ENCODE measurements around the gene DNMT3B. TPM values are rescaled to one million over a fixed set of nuclear protein-coding genes. Genes with fewer than 3 reads are reported as not detected.

DNMT3B gene
- total and polyA plus RNA-seq, 2 donors (not counting 1 experiment from before 2014, with no cell fraction given) = 0.15 to 0.47 TPM

GRCh38 chr20:32804022-32804715, 42.0 kb downstream of the DNMT3B start:
- Histone ChIP-seq H3K9ac (ENCODE audit: low read length) (no peak overlapping the region), H3K36me3 (replicated peaks in 1 of 2; ENCODE audit: control extremely low read depth in 1 of 2, control insufficient read depth in 1 of 2, extremely low read depth in 1 of 2, insufficient read depth in 2 of 2, low read length in 1 of 2) (no peaks in the 10 kb centered on the region), H4K20me1 (ENCODE audit: control insufficient read depth, insufficient read depth, low read length, poor library complexity, severe bottlenecking) (no peaks in the 10 kb centered on the region), H3K79me2 (ENCODE audit: control insufficient read depth, insufficient read depth, low read length) (no peaks in the 10 kb centered on the region), H3K4me2 (replicated peaks; ENCODE audit: low read depth, low read length, poor library complexity, severe bottlenecking) (no peak overlapping the region), H2AFZ (ENCODE audit: insufficient read depth, low read depth, low read length, poor library complexity, severe bottlenecking) (no peak overlapping the region), H3K27ac (ENCODE audit: low read length in 2 of 2) (no peak overlapping the region), H3K27me3 (replicated peaks in 1 of 4; ENCODE audit: control extremely low read depth in 1 of 4, control insufficient read depth in 3 of 4, insufficient read depth in 4 of 4, low read length in 3 of 4) (no peaks in the 10 kb centered on the region), H3K4me3 (ENCODE audit: control extremely low read depth in 1 of 5, extremely low read depth in 1 of 5, insufficient read depth in 1 of 5, low read depth in 2 of 5, low read length in 4 of 5) (no peak overlapping the region), H3K4me1 (ENCODE audit: control insufficient read depth in 2 of 2, insufficient read depth in 2 of 2, low read length in 2 of 2) (no peaks in the 10 kb centered on the region), H3K9me3 (ENCODE audit: control extremely low read depth in 1 of 3, control insufficient read depth in 2 of 3, insufficient read depth in 1 of 3, low read length in 2 of 3) (no peaks in the 10 kb centered on the region)
- POLR2A ChIA-PET = no interaction called here
- Mint-ChIP-seq H3K27ac (no peak overlapping the region), H3K27me3 (no peaks in the 10 kb centered on the region), H3K4me1 (no peaks in the 10 kb centered on the region), H3K9me3 (ENCODE audit: insufficient read depth) (no peaks in the 10 kb centered on the region), H3K4me3 (no peak overlapping the region)
- no peak for ATAC-seq (ENCODE audit: low read depth)
- CTCF ChIA-PET = no interaction called here
- no peak for DNase-seq
- intact Hi-C loops (cut with micrococcal nuclease) = no loop called here
- TF ChIP-seq EZH2 (IDR thresholded peaks at IDR 0.05; ENCODE audit: borderline replicate concordance, insufficient read depth, low read depth, low read length, poor library complexity, severe bottlenecking) (no peak), CTCF (IDR thresholded peaks at IDR 0.05) (no peak)
- WGBS (ENCODE audit: insufficient coverage) = 97% methylated on average over 6 of the region's 8 CpGs

GRCh38 chr20:32804817-32805216, 42.6 kb downstream of the DNMT3B start:
- H3K9me3 ChIP-seq (ENCODE audit: control extremely low read depth in 1 of 3, control insufficient read depth in 2 of 3, insufficient read depth in 1 of 3, low read length in 2 of 3) = no peaks in the 10 kb centered on the region
- no peak overlapping the region for H3K9ac ChIP-seq (ENCODE audit: low read length)
- no peak for TF ChIP-seq CTCF (IDR thresholded peaks at IDR 0.05)
- TF ChIP-seq EZH2 (IDR thresholded peaks at IDR 0.05; ENCODE audit: borderline replicate concordance, insufficient read depth, low read depth, low read length, poor library complexity, severe bottlenecking) = no peak
- no peak overlapping the region for H3K4me2 ChIP-seq (replicated peaks; ENCODE audit: low read depth, low read length, poor library complexity, severe bottlenecking)
- no peaks in the 10 kb centered on the region for H3K36me3 ChIP-seq (replicated peaks in 1 of 2; ENCODE audit: control extremely low read depth in 1 of 2, control insufficient read depth in 1 of 2, extremely low read depth in 1 of 2, insufficient read depth in 2 of 2, low read length in 1 of 2)
- no peak for DNase-seq
- no peaks in the 10 kb centered on the region for H4K20me1 ChIP-seq (ENCODE audit: control insufficient read depth, insufficient read depth, low read length, poor library complexity, severe bottlenecking)
- 82% methylated on average over 1 of the region's 3 CpGs for WGBS (ENCODE audit: insufficient coverage)
- Mint-ChIP-seq H3K27ac (no peak overlapping the region), H3K27me3 (no peaks in the 10 kb centered on the region), H3K4me3 (no peak overlapping the region), H3K9me3 (ENCODE audit: insufficient read depth) (no peaks in the 10 kb centered on the region), H3K4me1 (no peaks in the 10 kb centered on the region)
- no peaks in the 10 kb centered on the region for H3K27me3 ChIP-seq (replicated peaks in 1 of 4; ENCODE audit: control extremely low read depth in 1 of 4, control insufficient read depth in 3 of 4, insufficient read depth in 4 of 4, low read length in 3 of 4)
- no peak overlapping the region for H3K27ac ChIP-seq (ENCODE audit: low read length in 2 of 2)
- H3K4me1 ChIP-seq (ENCODE audit: control insufficient read depth in 2 of 2, insufficient read depth in 2 of 2, low read length in 2 of 2) = no peaks in the 10 kb centered on the region
- H2AFZ ChIP-seq (ENCODE audit: insufficient read depth, low read depth, low read length, poor library complexity, severe bottlenecking) = no peak overlapping the region
- POLR2A ChIA-PET = no interaction called here
- no peak overlapping the region for H3K4me3 ChIP-seq (ENCODE audit: control extremely low read depth in 1 of 5, extremely low read depth in 1 of 5, insufficient read depth in 1 of 5, low read depth in 2 of 5, low read length in 4 of 5)
- H3K79me2 ChIP-seq (ENCODE audit: control insufficient read depth, insufficient read depth, low read length) = no peaks in the 10 kb centered on the region
- intact Hi-C loops (cut with micrococcal nuclease) = no loop called here
- ATAC-seq (ENCODE audit: low read depth) = no peak
- CTCF ChIA-PET = interaction anchor here (0.6 to 1.2 kb wide), 2 partner anchors 27 to 39 kb away, joined by 3 read pairs; no protein-coding TSS in a partner anchor
